Peyer's patch (tissue), 4 donors: Measurements from ENCODE around the gene CCDC57. TPM values are rescaled to one million over a fixed set of nuclear protein-coding genes. Genes with fewer than 3 reads are reported as not detected.
A peak's percentile ranks its signal among the peaks of the same experiment; 100 is the strongest.

ENCODE experiments used
- DNase-seq, 3 donors: peaks; one replicate each; pipeline ENCODE4 v3.0.0-alpha.2; 2017 to 2019
- H3K27ac ChIP-seq, 4 donors: fragments of 200-600 bp; sonication (generic); one replicate each; pipeline ENCODE4 v1.5.1; 2016 to 2019
- H3K27me3 ChIP-seq, 2 donors: fragments of 200-600 bp; sonication (generic); one replicate each; pipeline ENCODE4 v1.5.1; 2019
- H3K36me3 ChIP-seq, 3 donors: fragments of 200-600 bp; sonication (generic); one replicate each; pipeline ENCODE4 v1.5.1; 2016 to 2019
- H3K4me1 ChIP-seq, 4 donors: fragments of 200-600 bp; sonication (generic); one replicate each; pipeline ENCODE4 v1.5.1; 2016 to 2019
- H3K4me3 ChIP-seq, 4 donors: fragments of 200-600 bp; sonication (generic); 1 replicate in 3 of 4; 2 replicates in 1 of 4; pipeline ENCODE4 v1.5.1; 2016 to 2019; ENCODE audit warnings: mild to moderate bottlenecking in 1 of 4
- H3K9me3 ChIP-seq, 4 donors: fragments of 200-600 bp; sonication (generic); one replicate each; pipeline ENCODE4 v1.5.1; 2016 to 2019; ENCODE audit warnings: mild to moderate bottlenecking in 1 of 4
- CTCF ChIP-seq, 6 experiments: fragments of 450-650 bp in 4 of 6; fragments of 200-600 bp in 2 of 6; sonication (generic) in 1 of 6; IDR thresholded peaks; one replicate each; pipeline ENCODE4 v1.5.1; 2017 to 2019; ENCODE audit warnings: antibody characterized with exemption in 6 of 6, mild to moderate bottlenecking in 3 of 6, moderate library complexity in 1 of 6
- POLR2A ChIP-seq, 2 donors: fragments of 450-650 bp; IDR thresholded peaks; one replicate each; pipeline ENCODE4 v1.5.1; 2017; ENCODE audit warnings: antibody characterized with exemption in 2 of 2, mild to moderate bottlenecking in 2 of 2, moderate library complexity in 2 of 2
- total RNA-seq, 4 donors: library from RNA; depleted of rRNA; stranded (reverse); fragments of >200 nt; gene quantifications; one replicate each; pipeline ENCODE4 v1.1.0, GENCODE V29; 2016

Gene CCDC57
- total RNA-seq, 4 donors from 2014 or later, result 28.2 to 144 (median 79.8) TPM

GRCh38 chr17:82126556-82127314, 85.9 kb downstream of the CCDC57 start:
- peak overlapping the region in 3 of 4 donors; percentile 52 to 71 (median 58) for H3K27ac ChIP-seq
- DNase-seq, result peak in 2 of 3 donors; percentile 68 to 81
- H3K4me1 ChIP-seq, result no peaks in the 10 kb centered on the region
- H3K27me3 ChIP-seq, result no peaks in the 10 kb centered on the region
- H3K36me3 ChIP-seq, result no peaks in the 10 kb centered on the region
- H3K9me3 ChIP-seq, result no peaks in the 10 kb centered on the region
- TF ChIP-seq POLR2A (IDR thresholded peaks at IDR 0.05) (no peak), CTCF (IDR thresholded peaks at IDR 0.05) (no peak)
- no peak overlapping the region for H3K4me3 ChIP-seq

GRCh38 chr17:82124101-82124500, 88.5 kb downstream of the CCDC57 start:
- TF ChIP-seq CTCF (IDR thresholded peaks at IDR 0.05), result no peak
- no peak for DNase-seq
- no peaks in the 10 kb centered on the region for H3K4me1 ChIP-seq
- H3K27ac ChIP-seq, result no peak overlapping the region
- no peaks in the 10 kb centered on the region for H3K27me3 ChIP-seq
- no peak overlapping the region for H3K4me3 ChIP-seq
- no peaks in the 10 kb centered on the region for H3K36me3 ChIP-seq
- H3K9me3 ChIP-seq, result no peaks in the 10 kb centered on the region

- no peak for DNase-seq
- H3K4me3 ChIP-seq, result no peak overlapping the region
- no peak overlapping the region for H3K27ac ChIP-seq
- no peaks in the 10 kb centered on the region for H3K27me3 ChIP-seq
- no peak for TF ChIP-seq POLR2A (IDR thresholded peaks at IDR 0.05)
- no peak for TF ChIP-seq CTCF (IDR thresholded peaks at IDR 0.05)
- no peaks in the 10 kb centered on the region for H3K36me3 ChIP-seq
- H3K9me3 ChIP-seq, result no peaks in the 10 kb centered on the region
- H3K4me1 ChIP-seq, result no peaks in the 10 kb centered on the region
Observed at GRCh38 chr17:82121660-82122629, 90.7 kb downstream of the CCDC57 start.

GRCh38 chr17:82121246-82121645, 91.4 kb downstream of the CCDC57 start:
- Histone ChIP-seq H3K36me3 (no peaks in the 10 kb centered on the region), H3K4me1 (no peaks in the 10 kb centered on the region), H3K27me3 (no peaks in the 10 kb centered on the region), H3K9me3 (no peaks in the 10 kb centered on the region), H3K27ac (no peak overlapping the region), H3K4me3 (no peak overlapping the region)
- DNase-seq, result no peak
- TF ChIP-seq POLR2A (IDR thresholded peaks at IDR 0.05) (no peak), CTCF (IDR thresholded peaks at IDR 0.05) (no peak)

- TF ChIP-seq POLR2A (IDR thresholded peaks at IDR 0.05) (no peak), CTCF (IDR thresholded peaks at IDR 0.05) (no peak)
- no peak overlapping the region for H3K4me3 ChIP-seq
- DNase-seq, result no peak
- H3K27ac ChIP-seq, result no peak overlapping the region
- H3K36me3 ChIP-seq, result no peaks in the 10 kb centered on the region
- no peaks in the 10 kb centered on the region for H3K9me3 ChIP-seq
- no peaks in the 10 kb centered on the region for H3K27me3 ChIP-seq
- H3K4me1 ChIP-seq, result no peaks in the 10 kb centered on the region
Observed at GRCh38 chr17:82120148-82120547, 92.5 kb downstream of the CCDC57 start.
